ENCODE measurements around the gene UBE2S.
"Not testable (repeated sequence)": the region's sequence is repeated elsewhere in the genome, so short reads cannot be mapped to it uniquely, and the experiment has no call there.

UBE2S gene

GRCh38 chr19:55440411-55441105 lies 33.0 kb upstream of the UBE2S start:
- DNase-seq = no peak

GRCh38 chr19:55439052-55439451 lies 31.5 kb upstream of the UBE2S start:
- DNase-seq = no peak

- DNase-seq = peak in 1 of 14 donors; percentile 12
These were observed 29.8 kb upstream of the UBE2S start for GRCh38 chr19:55437410-55437809.

- DNase-seq = no peak
These were observed 29.3 kb upstream of the UBE2S start for GRCh38 chr19:55436847-55437246.

- DNase-seq = no peak
These were observed 27.4 kb upstream of the UBE2S start for GRCh38 chr19:55435020-55435419.

GRCh38 chr19:55434356-55434919 lies 26.9 kb upstream of the UBE2S start:
- DNase-seq = no peak

GRCh38 chr19:55433292-55433691 lies 25.7 kb upstream of the UBE2S start:
- DNase-seq = no peak

GRCh38 chr19:55432241-55432959 lies 24.8 kb upstream of the UBE2S start:
- DNase-seq = no peak

GRCh38 chr19:55431183-55431582 lies 23.6 kb upstream of the UBE2S start:
- DNase-seq = no peak

- peak in 10 of 14 donors; percentile 12 to 66 (median 28) for DNase-seq
These were observed 18.5 kb upstream of the UBE2S start for GRCh38 chr19:55426042-55426441.

- DNase-seq = no peak
These were observed 16.9 kb upstream of the UBE2S start for GRCh38 chr19:55424518-55424917.

- DNase-seq = no peak
These were observed 15.8 kb upstream of the UBE2S start for GRCh38 chr19:55423225-55424005.

GRCh38 chr19:55421281-55421680 lies 13.7 kb upstream of the UBE2S start:
- DNase-seq = not testable (repeated sequence)

GRCh38 chr19:55419624-55420236 lies 12.1 kb upstream of the UBE2S start:
- peak in 1 of 14 donors; percentile 23 for DNase-seq

- DNase-seq = no peak
These were observed 11.5 kb upstream of the UBE2S start for GRCh38 chr19:55419103-55419502.

GRCh38 chr19:55418185-55418584 lies 10.6 kb upstream of the UBE2S start:
- peak in 9 of 14 donors; percentile 5 to 47 (median 25) for DNase-seq

- no peak for DNase-seq
These were observed 2.6 kb upstream of the UBE2S start for GRCh38 chr19:55410168-55410567.

- DNase-seq = not testable (repeated sequence)
These were observed 1.6 kb upstream of the UBE2S start for GRCh38 chr19:55409179-55409578.

- no peak for DNase-seq
These were observed 915 bp upstream of the UBE2S start for GRCh38 chr19:55408533-55408872.

- DNase-seq = peak; percentile 95 to 99 (median 98)
These were observed 378 bp upstream of the UBE2S start for GRCh38 chr19:55407800-55408532.

- DNase-seq = no peak
These were observed 600 bp downstream of the UBE2S start for GRCh38 chr19:55406826-55407549.

Data from C1 segment of cervical spinal cord (tissue), 14 donors.